ENCODE results near the gene RASSF3. TPM values are rescaled to one million over a fixed set of nuclear protein-coding genes. Genes with fewer than 3 reads are reported as not detected.

Gene RASSF3
- total RNA-seq, 2 experiments from 2014 or later: 16.3 to 49.9 TPM

- Histone ChIP-seq H2AFZ (ENCODE audit: low read length) (no peak overlapping the region), H3K36me3 (ENCODE audit: insufficient read depth, low read length) (no peaks in the 10 kb centered on the region), H3K4me2 (ENCODE audit: low read length) (peak overlapping the region; percentile 53), H3K27ac (ENCODE audit: low read depth, low read length, poor library complexity, severe bottlenecking) (peak overlapping the region; percentile 49), H4K20me1 (ENCODE audit: insufficient read depth, low read length) (peaks cover 27% of the 10 kb centered on the region), H3K9me3 (ENCODE audit: low read length) (no peaks in the 10 kb centered on the region), H3K9me2 (ENCODE audit: insufficient read depth, low read length) (no peaks in the 10 kb centered on the region), H3K79me2 (ENCODE audit: insufficient read depth, low read depth, low read length) (peaks cover 93% of the 10 kb centered on the region), H3K4me1 (ENCODE audit: insufficient read depth, low read length, poor library complexity, severe bottlenecking) (peaks cover 87% of the 10 kb centered on the region), H3K4me3 (ENCODE audit: low read depth, low read length, poor library complexity, severe bottlenecking) (no peak overlapping the region)
- CTCF ChIA-PET (ENCODE audit: unreplicated experiment): no interaction called here
- intact Hi-C loops (cut with micrococcal nuclease; ENCODE audit: unreplicated experiment): no loop called here
- BruUV-seq (replicated peaks): no TSS peak
- peak; percentile 38 for DNase-seq (ENCODE audit: low spot score)
- TF ChIP-seq, protein P1, sequence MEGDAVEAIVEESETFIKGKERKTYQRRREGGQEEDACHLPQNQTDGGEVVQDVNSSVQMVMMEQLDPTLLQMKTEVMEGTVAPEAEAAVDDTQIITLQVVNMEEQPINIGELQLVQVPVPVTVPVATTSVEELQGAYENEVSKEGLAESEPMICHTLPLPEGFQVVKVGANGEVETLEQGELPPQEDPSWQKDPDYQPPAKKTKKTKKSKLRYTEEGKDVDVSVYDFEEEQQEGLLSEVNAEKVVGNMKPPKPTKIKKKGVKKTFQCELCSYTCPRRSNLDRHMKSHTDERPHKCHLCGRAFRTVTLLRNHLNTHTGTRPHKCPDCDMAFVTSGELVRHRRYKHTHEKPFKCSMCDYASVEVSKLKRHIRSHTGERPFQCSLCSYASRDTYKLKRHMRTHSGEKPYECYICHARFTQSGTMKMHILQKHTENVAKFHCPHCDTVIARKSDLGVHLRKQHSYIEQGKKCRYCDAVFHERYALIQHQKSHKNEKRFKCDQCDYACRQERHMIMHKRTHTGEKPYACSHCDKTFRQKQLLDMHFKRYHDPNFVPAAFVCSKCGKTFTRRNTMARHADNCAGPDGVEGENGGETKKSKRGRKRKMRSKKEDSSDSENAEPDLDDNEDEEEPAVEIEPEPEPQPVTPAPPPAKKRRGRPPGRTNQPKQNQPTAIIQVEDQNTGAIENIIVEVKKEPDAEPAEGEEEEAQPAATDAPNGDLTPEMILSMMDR (conservative IDR thresholded peaks at IDR 0.05; ENCODE audit: low read length): no peak
- TF ChIP-seq EZH2phosphoT487 (IDR thresholded peaks at IDR 0.05; ENCODE audit: borderline replicate concordance, low read depth, low read length): no peak
- POLR2A ChIA-PET: interaction anchor here (0.5 to 1.4 kb wide), 9 partner anchors 8 to 64 kb away, joined by 3 to 7 read pairs (median 3); no protein-coding TSS in a partner anchor
Observed at GRCh38 chr12:64673490-64674169, 63.3 kb downstream of the RASSF3 start.

- Histone ChIP-seq H3K27ac (ENCODE audit: low read depth, low read length, poor library complexity, severe bottlenecking) (peak overlapping the region; percentile 49), H3K4me3 (ENCODE audit: low read depth, low read length, poor library complexity, severe bottlenecking) (no peak overlapping the region), H3K9me3 (ENCODE audit: low read length) (no peaks in the 10 kb centered on the region), H3K36me3 (ENCODE audit: insufficient read depth, low read length) (no peaks in the 10 kb centered on the region), H3K9me2 (ENCODE audit: insufficient read depth, low read length) (no peaks in the 10 kb centered on the region), H4K20me1 (ENCODE audit: insufficient read depth, low read length) (peaks cover 27% of the 10 kb centered on the region), H3K4me2 (ENCODE audit: low read length) (peak overlapping the region; percentile 53), H2AFZ (ENCODE audit: low read length) (no peak overlapping the region), H3K4me1 (ENCODE audit: insufficient read depth, low read length, poor library complexity, severe bottlenecking) (peaks cover 80% of the 10 kb centered on the region), H3K79me2 (ENCODE audit: insufficient read depth, low read depth, low read length) (peaks cover 91% of the 10 kb centered on the region)
- ChIA-PET POLR2A (interaction anchor here (0.6 to 1.4 kb wide), 8 partner anchors 9 to 490 kb away, joined by 3 to 7 read pairs (median 3); no protein-coding TSS in a partner anchor), CTCF (ENCODE audit: unreplicated experiment) (no interaction called here)
- BruUV-seq (replicated peaks): no TSS peak
- intact Hi-C loops (cut with micrococcal nuclease; ENCODE audit: unreplicated experiment): no loop called here
- TF ChIP-seq, protein P1 (conservative IDR thresholded peaks at IDR 0.05; ENCODE audit: low read length): no peak
- TF ChIP-seq EZH2phosphoT487 (IDR thresholded peaks at IDR 0.05; ENCODE audit: borderline replicate concordance, low read depth, low read length): no peak
- peak; percentile 16 for DNase-seq (ENCODE audit: low spot score)
Observed at GRCh38 chr12:64674367-64674922, 64.2 kb downstream of the RASSF3 start.

- Histone ChIP-seq H3K79me2 (ENCODE audit: insufficient read depth, low read depth, low read length) (peaks cover 88% of the 10 kb centered on the region), H3K4me3 (ENCODE audit: low read depth, low read length, poor library complexity, severe bottlenecking) (no peak overlapping the region), H3K4me2 (ENCODE audit: low read length) (no peak overlapping the region), H3K27ac (ENCODE audit: low read depth, low read length, poor library complexity, severe bottlenecking) (no peak overlapping the region), H3K9me2 (ENCODE audit: insufficient read depth, low read length) (no peaks in the 10 kb centered on the region), H4K20me1 (ENCODE audit: insufficient read depth, low read length) (peaks cover 26% of the 10 kb centered on the region), H3K4me1 (ENCODE audit: insufficient read depth, low read length, poor library complexity, severe bottlenecking) (peaks cover 67% of the 10 kb centered on the region), H3K36me3 (ENCODE audit: insufficient read depth, low read length) (no peaks in the 10 kb centered on the region), H2AFZ (ENCODE audit: low read length) (no peak overlapping the region), H3K9me3 (ENCODE audit: low read length) (no peaks in the 10 kb centered on the region)
- CTCF ChIA-PET (ENCODE audit: unreplicated experiment): no interaction called here
- intact Hi-C loops (cut with micrococcal nuclease; ENCODE audit: unreplicated experiment): loop anchor here (2.0 kb wide), 1 partner anchor 55 kb away; no protein-coding TSS in a partner anchor
- POLR2A ChIA-PET: interaction anchor here (0.6 to 1.1 kb wide), 3 partner anchors 51 to 72 kb away, joined by 3 to 4 read pairs (median 3); no protein-coding TSS in a partner anchor
- no TSS peak for BruUV-seq (replicated peaks)
- no peak for DNase-seq (ENCODE audit: low spot score)
- TF ChIP-seq EZH2phosphoT487 (IDR thresholded peaks at IDR 0.05; ENCODE audit: borderline replicate concordance, low read depth, low read length): no peak
- TF ChIP-seq, protein P1 (conservative IDR thresholded peaks at IDR 0.05; ENCODE audit: low read length): no peak
Observed at GRCh38 chr12:64675795-64676194, 65.5 kb downstream of the RASSF3 start.

Data from OCI-LY7 (cell line).